Ecto neural progenitor cell (in vitro differentiated cells): ENCODE measurements around the gene SLC25A22.
A peak's percentile ranks its signal among the peaks of the same experiment; 100 is the strongest.

Experiments used
- DNase-seq: peaks from one replicate; pipeline ENCODE4 v3.0.0-alpha.2; 2018; ENCODE audit warnings: low spot score

Gene SLC25A22

GRCh38 chr11:833849-834311 lies 35.8 kb upstream of the SLC25A22 start:
- no peak for DNase-seq

DNA sequence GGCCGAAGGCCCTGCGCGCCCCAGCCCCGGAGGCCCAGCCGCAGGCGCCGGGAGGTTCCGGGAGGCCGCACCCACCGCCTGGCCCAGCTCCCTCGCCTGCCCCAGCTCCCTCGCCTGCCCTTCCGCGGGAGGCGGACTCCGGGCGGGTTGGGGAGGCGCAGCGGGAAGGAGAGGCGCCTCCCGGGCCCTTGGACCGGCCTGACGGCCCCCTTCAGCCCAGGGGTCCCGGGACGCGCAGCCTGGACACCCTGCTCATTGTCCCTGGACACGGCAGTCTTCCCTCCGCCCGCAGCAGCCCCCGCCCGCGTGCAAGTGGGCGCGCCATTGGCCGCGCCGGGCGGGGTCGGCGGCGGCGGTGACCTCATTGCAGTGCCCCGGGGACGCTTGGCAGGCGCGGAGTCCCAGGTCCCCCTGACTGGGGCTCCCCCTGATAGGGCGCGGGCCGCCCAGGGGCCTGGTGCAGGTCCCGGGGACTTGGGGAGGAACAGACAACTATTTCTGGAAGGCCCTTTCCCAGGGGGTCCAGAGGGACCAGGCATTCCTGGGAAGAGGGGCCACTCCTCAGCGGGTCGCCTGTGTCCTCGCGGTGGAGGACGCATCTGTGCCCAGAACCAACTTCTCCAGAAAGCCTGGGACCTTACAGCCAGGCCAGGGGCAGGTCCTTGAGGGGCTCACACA lies 35.2 kb upstream of the SLC25A22 start:
- DNase-seq: peak; percentile 69

- DNase-seq: peak; percentile 84
Observed at GRCh38 chr11:832529-833113, 34.5 kb upstream of the SLC25A22 start, which contains the start of gene CD151. TSS of gene CD151 (plus strand) at chr11:832952. CDS start at chr11:836070, 3,118 bp downstream.

GRCh38 chr11:831961-832528 lies 34.0 kb upstream of the SLC25A22 start:
- DNase-seq: no peak

DNA sequence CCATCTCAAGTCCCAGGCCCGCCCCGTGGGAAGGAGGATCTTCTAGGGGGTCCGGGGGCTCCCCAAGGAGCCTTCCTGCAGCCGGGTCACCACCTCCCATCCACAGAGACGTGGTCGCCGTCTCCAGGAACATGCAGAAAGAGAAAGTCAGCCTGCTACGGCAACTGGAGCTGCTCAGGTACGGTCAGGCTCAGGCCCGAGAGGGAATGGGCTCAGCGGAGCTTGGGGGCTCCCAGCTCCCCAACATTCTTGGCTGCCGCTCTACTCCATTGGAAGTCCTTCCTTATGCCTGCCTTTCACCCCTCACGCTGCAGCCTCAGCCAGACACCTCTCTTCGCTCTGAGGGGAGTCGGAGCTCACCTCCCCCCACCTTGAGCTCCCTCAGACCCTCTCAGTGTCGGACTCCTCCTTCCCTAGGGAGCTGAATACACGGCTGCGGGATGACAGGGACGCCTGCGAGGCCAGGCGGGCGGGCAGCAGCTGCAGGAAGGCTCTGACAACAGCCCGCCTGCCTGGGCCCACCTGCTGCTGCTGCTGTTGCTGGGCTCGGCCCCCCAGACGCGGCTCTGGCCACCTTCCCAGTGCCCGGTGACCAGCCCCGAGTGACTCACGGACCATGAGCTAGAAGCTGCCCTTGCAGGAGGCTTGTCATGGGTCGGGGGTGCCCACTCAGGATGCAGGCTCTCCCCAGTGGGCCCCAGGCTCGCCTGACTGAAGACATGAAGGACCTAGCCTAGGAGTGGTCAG lies 33.2 kb upstream of the SLC25A22 start:
- DNase-seq: no peak

GRCh38 chr11:830295-831117 lies 32.4 kb upstream of the SLC25A22 start:
- peak; percentile 91 for DNase-seq

DNA sequence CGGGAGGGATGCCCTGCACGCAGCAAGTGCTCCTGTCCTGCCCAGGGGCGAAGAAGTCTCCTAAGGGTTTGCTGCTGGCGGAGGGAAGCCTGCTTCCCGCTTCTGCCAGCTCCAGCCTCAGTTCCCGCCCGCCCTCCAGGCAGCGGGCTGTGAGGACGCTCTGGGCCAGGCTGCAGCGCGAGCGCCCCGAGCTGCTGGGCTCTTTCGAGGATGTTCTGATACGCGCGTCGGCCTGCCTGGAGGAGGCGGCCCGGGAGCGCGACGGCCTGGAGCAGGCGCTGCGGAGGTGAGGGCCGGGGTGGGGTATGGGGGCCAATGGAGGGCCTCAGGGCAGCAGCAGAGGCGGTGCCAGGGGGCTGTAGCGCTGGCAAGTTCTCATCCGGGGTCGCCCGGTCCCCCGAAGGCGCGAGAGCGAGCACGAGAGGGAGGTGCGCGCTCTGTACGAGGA lies 31.8 kb upstream of the SLC25A22 start:
- no peak for DNase-seq

DNA sequence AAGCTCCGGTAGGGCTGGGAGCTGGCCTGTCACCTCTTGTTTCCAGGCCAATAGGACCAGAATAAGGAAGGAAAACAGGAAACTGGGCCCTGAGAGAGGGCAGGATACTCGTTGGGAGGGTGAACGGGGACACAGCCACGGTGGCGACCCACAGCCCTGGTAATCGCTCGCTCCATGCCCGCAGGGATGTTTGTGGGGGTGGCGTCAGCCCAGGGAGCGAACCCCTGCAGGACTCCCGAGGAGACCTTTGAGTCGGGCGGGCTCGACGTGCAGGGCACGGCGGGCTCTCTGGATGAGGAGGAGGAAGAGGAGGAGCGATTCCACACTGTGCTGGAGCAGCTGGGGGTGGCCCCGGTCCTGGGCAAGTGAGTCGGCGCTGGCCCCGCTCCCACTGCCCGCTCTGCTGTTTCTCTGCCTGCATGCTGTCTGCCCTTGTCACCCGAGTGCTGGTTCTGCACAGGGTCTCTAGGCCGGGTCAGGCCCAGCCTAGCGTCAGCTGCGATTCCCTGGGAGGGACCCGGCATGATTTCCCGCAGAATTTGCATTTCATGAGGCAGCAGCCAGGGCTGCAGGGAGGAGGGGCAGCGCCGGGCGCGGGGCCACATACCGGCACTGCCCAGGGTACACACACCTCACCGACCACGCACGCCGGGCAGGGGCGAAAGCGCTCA lies 31.2 kb upstream of the SLC25A22 start:
- DNase-seq: no peak

DNA sequence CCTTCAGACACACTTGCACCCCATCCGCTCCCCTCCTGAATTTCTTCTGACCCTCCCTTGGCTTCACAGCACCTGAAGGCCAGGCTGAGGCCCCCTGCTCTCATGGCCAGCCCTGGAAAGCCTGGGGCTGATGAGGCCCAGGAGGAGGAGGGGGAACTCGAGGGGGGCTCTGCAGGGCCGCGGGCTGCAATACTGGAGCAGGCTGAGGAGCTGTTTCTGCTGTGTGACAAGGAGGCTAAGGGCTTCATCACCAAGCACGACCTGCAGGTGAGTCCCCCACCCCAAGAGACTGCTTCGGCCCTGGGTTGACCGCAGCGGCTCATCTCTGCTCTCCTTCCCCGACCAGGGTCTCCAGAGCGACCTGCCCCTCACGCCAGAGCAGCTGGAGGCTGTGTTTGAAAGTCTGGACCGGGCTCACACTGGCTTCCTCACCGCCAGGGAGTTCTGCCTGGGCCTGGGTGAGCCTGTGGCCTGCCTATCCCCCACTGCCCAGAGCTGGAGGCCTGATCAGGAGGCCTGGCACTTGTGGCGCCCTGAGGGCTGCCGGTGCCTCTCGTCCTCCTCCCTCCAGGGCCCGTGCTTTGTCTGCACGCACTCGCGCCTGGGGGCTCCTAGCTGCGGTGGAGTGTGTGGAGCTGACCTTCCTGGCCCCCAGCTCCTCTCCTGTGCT lies 30.6 kb upstream of the SLC25A22 start:
- no peak for DNase-seq

GRCh38 chr11:827897-828192 lies 29.8 kb upstream of the SLC25A22 start, which contains the start of gene CRACR2B:
TSS of gene CRACR2B (plus strand) at chr11:827919. CDS start at chr11:828608, 689 bp downstream.
- no peak for DNase-seq

- DNase-seq: no peak
Observed at GRCh38 chr11:827146-827896, 29.2 kb upstream of the SLC25A22 start.

- DNase-seq: no peak
Observed at GRCh38 chr11:826836-827145, 28.7 kb upstream of the SLC25A22 start.

GRCh38 chr11:826227-826621 lies 28.1 kb upstream of the SLC25A22 start:
- DNase-seq: no peak

- no peak for DNase-seq
Observed at GRCh38 chr11:825366-826226, 27.5 kb upstream of the SLC25A22 start.

GRCh38 chr11:824942-825341 lies 26.9 kb upstream of the SLC25A22 start:
- DNase-seq: no peak

- no peak for DNase-seq
Observed at GRCh38 chr11:824292-824880, 26.3 kb upstream of the SLC25A22 start.

- no peak for DNase-seq
Observed at GRCh38 chr11:823441-824291, 25.6 kb upstream of the SLC25A22 start.
